Suppressor macrophage treated with lipopolysaccharide for 1 hour (primary cell): Measurements from ENCODE around the gene NCF2.
A peak's percentile ranks its signal among the peaks of the same experiment; 100 is the strongest.
"Not testable (repeated sequence)": the region's sequence is repeated elsewhere in the genome, so short reads cannot be mapped to it uniquely, and the experiment has no call there.

Source experiments
- DNase-seq, 3 donors: peaks; one replicate each; pipeline ENCODE4 v3.0.0-alpha.2; 2020 to 2022

Gene NCF2

GRCh38 chr1:183590244-183591191, at the start of gene NCF2:
NCF2 (minus strand) TSS chr1:183590459; CDS start chr1:183590329, 130 bp downstream.
- DNase-seq: peak; percentile 97 to 98 (median 97)

GRCh38 chr1:183638649-183639387, 48.6 kb upstream of the NCF2 start:
- DNase-seq: peak in 2 of 3 donors; percentile 43 to 52

GRCh38 chr1:183636783-183637182, 46.5 kb upstream of the NCF2 start:
- DNase-seq: no peak

- DNase-seq: peak; percentile 64 to 82 (median 78)
Measured at GRCh38 chr1:183636334-183636682, 46.0 kb upstream of the NCF2 start.

- peak; percentile 100 for DNase-seq
Measured at GRCh38 chr1:183635606-183636333, 45.5 kb upstream of the NCF2 start, which contains the start of gene ARPC5. ARPC5 (minus strand) TSS chr1:183635783; CDS start chr1:183635659, 124 bp downstream.

GRCh38 chr1:183635099-183635605, 44.9 kb upstream of the NCF2 start:
- peak; percentile 52 to 76 (median 59) for DNase-seq

GRCh38 chr1:183634429-183635065, 44.3 kb upstream of the NCF2 start:
- peak; percentile 44 to 90 (median 82) for DNase-seq

GRCh38 chr1:183633676-183634343, 43.6 kb upstream of the NCF2 start:
- DNase-seq: peak; percentile 69 to 78 (median 78)

- no peak for DNase-seq
Measured at GRCh38 chr1:183632964-183633363, 42.7 kb upstream of the NCF2 start.

- no peak for DNase-seq
Measured at GRCh38 chr1:183632114-183632513, 41.9 kb upstream of the NCF2 start.

- no peak for DNase-seq
Measured at GRCh38 chr1:183630748-183631147, 40.5 kb upstream of the NCF2 start.

- DNase-seq: no peak
Measured at GRCh38 chr1:183628537-183628936, 38.3 kb upstream of the NCF2 start.

GRCh38 chr1:183626236-183626635, 36.0 kb upstream of the NCF2 start:
- DNase-seq: peak in 2 of 3 donors; percentile 32 to 55

- peak; percentile 59 to 65 (median 65) for DNase-seq
Measured at GRCh38 chr1:183622884-183623785, 32.9 kb upstream of the NCF2 start.

GRCh38 chr1:183622013-183622412, 31.8 kb upstream of the NCF2 start:
- no peak for DNase-seq

GRCh38 chr1:183620311-183620710, 30.1 kb upstream of the NCF2 start:
- DNase-seq: no peak

GRCh38 chr1:183619781-183620180, 29.5 kb upstream of the NCF2 start:
- no peak for DNase-seq

- DNase-seq: not testable (repeated sequence)
Measured at GRCh38 chr1:183618202-183618601, 27.9 kb upstream of the NCF2 start.

GRCh38 chr1:183612975-183613374, 22.7 kb upstream of the NCF2 start:
- not testable (repeated sequence) for DNase-seq

- DNase-seq: no peak
Measured at GRCh38 chr1:183612407-183612806, 22.1 kb upstream of the NCF2 start.
